Esophagus (tissue), 2 donors: ENCODE data around the gene IFFO2. TPM values are rescaled to one million over a fixed set of nuclear protein-coding genes. Genes with fewer than 3 reads are reported as not detected.

ENCODE experiments used
- H3K27ac ChIP-seq, 2 donors: one replicate each; pipeline ENCODE4 v1.5.1; 2013; ENCODE audit warnings: low read depth in 2 of 2, mild to moderate bottlenecking in 2 of 2, inconsistent platforms in 1 of 2, low read length in 1 of 2, moderate library complexity in 1 of 2
- H3K27me3 ChIP-seq, 2 donors: one replicate each; pipeline ENCODE4 v1.6.1; 2013; ENCODE audit warnings: low read length in 2 of 2, control low read depth in 1 of 2, mild to moderate bottlenecking in 1 of 2; ENCODE audit not compliant: insufficient read depth in 2 of 2, control insufficient read depth in 1 of 2
- H3K36me3 ChIP-seq, 2 donors: one replicate each; pipeline ENCODE4 v1.6.1; 2013; ENCODE audit warnings: low read length in 1 of 2; ENCODE audit not compliant: control insufficient read depth in 2 of 2, insufficient read depth in 2 of 2
- H3K4me1 ChIP-seq, 2 donors: one replicate each; pipeline ENCODE4 v1.6.1; 2013; ENCODE audit warnings: low read length in 1 of 2; ENCODE audit not compliant: control insufficient read depth in 2 of 2, insufficient read depth in 2 of 2
- H3K4me3 ChIP-seq, 2 donors: one replicate each; pipeline ENCODE4 v1.5.1; 2013; ENCODE audit warnings: low read length in 2 of 2, mild to moderate bottlenecking in 2 of 2, low read depth in 1 of 2, moderate library complexity in 1 of 2
- H3K9me3 ChIP-seq, 2 donors: one replicate each; pipeline ENCODE4 v1.6.1; 2013; ENCODE audit warnings: mild to moderate bottlenecking in 2 of 2, low read depth in 1 of 2, low read length in 1 of 2, moderate library complexity in 1 of 2; ENCODE audit not compliant: control insufficient read depth in 2 of 2, insufficient read depth in 1 of 2
- WGBS, 2 donors: extraction: QIAGEN DNeasy Blood & Tissue Kit; methylation state at CpG; one replicate each; pipeline ENCODE4 v1.1.7; 2013; 5-methylcytosine and 5-hydroxymethylcytosine counted together
- polyA plus RNA-seq, 2 donors: library from polyadenylated mRNA; stranded (reverse); fragments of 200-250 nt; gene quantifications; one replicate each; pipeline ENCODE4 v1.2.3, GENCODE V29; 2013
- donor health status: healthy with polysubstance abuse.
- donor health status: Bipolar disorder and iron deficiency.

The IFFO2 gene
- polyA plus RNA-seq, 2 donors: 28.7 to 51.9 TPM

- 67 to 72% methylated on average over 9 of the region's 9 CpGs for WGBS, 2 donors
Measured at GRCh38 chr1:18869847-18870594, 86.5 kb downstream of the IFFO2 start.

GRCh38 chr1:18868801-18869424 is 87.6 kb downstream of the IFFO2 start:
- H3K27me3 ChIP-seq: no peaks in the 10 kb centered on the region
- 67 to 69% methylated on average over 12 of the region's 12 CpGs for WGBS, 2 donors
- H3K9me3 ChIP-seq: no peaks in the 10 kb centered on the region
- H3K27ac ChIP-seq: no peak overlapping the region
- no peak overlapping the region for H3K4me3 ChIP-seq
- no peaks in the 10 kb centered on the region for H3K4me1 ChIP-seq
- H3K36me3 ChIP-seq: peaks cover 0 to 10% of the 10 kb centered on the region in 2 donors

More at GRCh38 chr1:18869847-18870594, 86.5 kb downstream of the IFFO2 start:
- Histone ChIP-seq H3K4me1 (peaks cover 0 to 2% of the 10 kb centered on the region in 2 donors), H3K27ac (no peak overlapping the region), H3K4me3 (no peak overlapping the region), H3K9me3 (no peaks in the 10 kb centered on the region), H3K36me3 (peaks cover 0 to 17% of the 10 kb centered on the region in 2 donors), H3K27me3 (no peaks in the 10 kb centered on the region)

DNA sequence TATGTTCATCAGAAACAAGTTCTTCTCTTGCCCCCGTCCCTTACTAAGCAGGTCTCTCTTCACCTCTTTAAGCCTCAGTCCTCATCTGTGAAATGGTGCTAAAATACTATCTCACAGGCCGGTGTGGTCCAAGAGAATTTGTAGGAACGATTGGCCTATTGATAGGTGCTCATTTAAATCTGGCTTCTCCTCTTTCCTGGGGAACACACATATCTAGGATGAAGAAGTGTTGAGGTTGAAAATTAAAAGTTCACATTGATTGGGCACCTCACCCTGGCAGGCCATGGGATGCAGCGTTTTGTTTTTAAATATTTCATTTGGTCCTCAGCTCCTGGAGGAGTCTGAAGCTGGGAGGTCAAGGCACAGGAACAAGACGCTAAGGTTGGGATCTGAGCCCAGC is 88.1 kb downstream of the IFFO2 start:
- Histone ChIP-seq H3K27me3 (no peaks in the 10 kb centered on the region), H3K36me3 (peaks cover 0 to 7% of the 10 kb centered on the region in 2 donors), H3K27ac (no peak overlapping the region), H3K4me3 (no peak overlapping the region), H3K9me3 (no peaks in the 10 kb centered on the region), H3K4me1 (no peaks in the 10 kb centered on the region)
- WGBS, 2 donors: 70 to 73% methylated on average over 5 of the region's 5 CpGs

DNA sequence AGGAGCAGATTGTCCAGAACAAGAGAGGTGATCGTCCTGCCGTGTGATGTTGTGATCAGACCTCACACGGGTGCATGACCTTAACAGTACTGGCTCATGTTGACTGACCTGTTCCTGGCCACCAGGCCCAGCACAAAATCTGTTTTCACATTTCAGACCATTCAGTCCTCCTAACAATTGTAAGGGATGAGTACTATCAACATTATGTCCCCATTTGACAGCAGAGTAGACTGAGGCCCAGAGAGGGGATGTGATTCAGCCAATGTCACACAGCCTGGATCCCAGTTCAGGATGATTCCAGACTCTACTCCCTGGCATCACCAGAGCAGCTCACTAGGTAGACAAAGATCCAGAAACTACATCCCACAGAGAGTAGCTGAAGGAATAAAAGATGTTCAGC is 89.6 kb downstream of the IFFO2 start:
- H3K27ac ChIP-seq: no peak overlapping the region
- 89 to 95% methylated on average over 3 of the region's 3 CpGs for WGBS, 2 donors

DNA sequence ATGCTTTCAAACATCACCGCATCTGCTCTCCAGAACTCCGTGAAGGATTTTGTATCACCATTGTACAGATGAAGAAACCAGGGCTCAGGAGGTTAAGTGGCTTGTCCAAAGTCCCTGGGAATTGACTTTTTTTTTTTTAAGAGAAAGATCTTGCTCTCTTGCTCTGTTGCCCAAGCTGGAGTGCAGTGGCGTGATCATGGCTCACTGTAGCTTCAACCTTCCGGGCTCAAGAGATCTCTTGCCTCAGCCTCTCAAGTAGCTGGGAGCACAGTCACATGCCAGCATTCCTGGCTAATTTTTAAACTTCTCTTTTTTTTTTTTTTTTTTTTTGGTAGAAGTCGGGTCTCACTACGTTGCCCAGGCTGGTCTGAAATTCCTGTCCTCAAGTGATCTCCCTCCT is 90.2 kb downstream of the IFFO2 start:
- Histone ChIP-seq H3K36me3 (no peaks in the 10 kb centered on the region), H3K4me1 (no peaks in the 10 kb centered on the region), H3K9me3 (no peaks in the 10 kb centered on the region), H3K27ac (no peak overlapping the region), H3K27me3 (no peaks in the 10 kb centered on the region), H3K4me3 (no peak overlapping the region)
- WGBS, 2 donors: 74 to 80% methylated on average over 6 of the region's 6 CpGs

More for the DNA sequence above, 89.6 kb downstream of the IFFO2 start:
- H3K27me3 ChIP-seq: no peaks in the 10 kb centered on the region
- H3K4me1 ChIP-seq: no peaks in the 10 kb centered on the region
- H3K4me3 ChIP-seq: no peak overlapping the region
- no peaks in the 10 kb centered on the region for H3K9me3 ChIP-seq
- H3K36me3 ChIP-seq: no peaks in the 10 kb centered on the region

- Histone ChIP-seq H3K27ac (no peak overlapping the region), H3K4me1 (no peaks in the 10 kb centered on the region), H3K9me3 (no peaks in the 10 kb centered on the region), H3K4me3 (no peak overlapping the region), H3K27me3 (no peaks in the 10 kb centered on the region), H3K36me3 (no peaks in the 10 kb centered on the region)
- WGBS, 2 donors: 80 to 82% methylated on average over 9 of the region's 9 CpGs
Measured at GRCh38 chr1:18865176-18865575, 91.3 kb downstream of the IFFO2 start.

DNA sequence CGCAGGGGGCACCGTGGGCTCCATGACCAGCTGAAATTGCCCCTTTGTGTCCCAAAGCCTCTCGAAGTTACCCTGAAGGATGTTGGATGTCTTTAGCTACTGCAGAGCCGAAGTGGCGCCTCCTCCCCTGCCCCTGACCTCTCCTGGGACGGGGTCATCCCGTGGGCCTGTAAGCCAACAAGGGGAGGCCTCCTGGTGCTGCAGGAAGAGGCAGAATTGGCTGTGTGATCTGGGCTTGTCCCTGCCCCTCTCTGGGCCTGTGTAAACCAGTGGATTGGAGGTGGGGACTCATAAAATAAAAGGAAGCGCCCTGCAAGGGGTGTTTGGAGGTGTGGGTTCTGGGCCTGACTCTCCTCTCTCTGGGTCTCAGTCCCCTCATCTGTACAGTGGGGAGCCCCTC is 94.9 kb downstream of the IFFO2 start:
- no peak overlapping the region for H3K4me3 ChIP-seq
- peaks cover 0 to 4% of the 10 kb centered on the region in 2 donors for H3K4me1 ChIP-seq
- H3K27me3 ChIP-seq: no peaks in the 10 kb centered on the region
- H3K27ac ChIP-seq: no peak overlapping the region
- WGBS, 2 donors: 74 to 76% methylated on average over 8 of the region's 8 CpGs
- H3K36me3 ChIP-seq: no peaks in the 10 kb centered on the region
- peaks cover 0 to 4% of the 10 kb centered on the region in 2 donors for H3K9me3 ChIP-seq

DNA sequence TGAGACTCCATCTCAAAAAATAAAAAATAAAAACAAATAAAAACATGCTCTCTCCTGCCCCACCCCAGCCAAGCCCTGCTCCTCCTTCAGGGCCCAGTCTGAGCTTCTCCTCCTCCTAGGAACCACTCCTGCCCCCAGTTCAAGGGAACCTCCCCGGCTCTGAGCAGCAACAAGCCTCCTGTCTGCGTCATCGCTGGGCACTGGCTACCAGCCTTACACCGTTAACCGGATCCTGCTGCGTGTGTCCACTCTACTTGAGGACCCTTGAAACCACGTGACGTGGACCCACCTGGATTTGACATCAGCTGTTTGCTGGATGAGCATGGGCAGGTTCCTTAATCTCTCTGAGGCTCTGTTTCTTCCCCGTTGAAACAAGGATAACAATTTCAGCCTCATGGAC is 95.4 kb downstream of the IFFO2 start:
- no peak overlapping the region for H3K4me3 ChIP-seq
- WGBS, 2 donors: 77 to 83% methylated on average over 9 of the region's 9 CpGs

GRCh38 chr1:18859560-18859959 is 96.9 kb downstream of the IFFO2 start, which contains the start of gene TAS1R2:
Gene TAS1R2, minus strand, starts transcription at chr1:18859660. Its CDS starts 0 bp downstream, at chr1:18859660.
- Histone ChIP-seq H3K27ac (no peak within 1 kb of the TSS), H3K27me3 (no peaks in the 10 kb centered on the region), H3K9me3 (peaks cover 0 to 4% of the 10 kb centered on the region in 2 donors), H3K4me1 (peaks cover 0 to 4% of the 10 kb centered on the region in 2 donors), H3K36me3 (no peaks in the 10 kb centered on the region), H3K4me3 (no peak within 1 kb of the TSS)
- 64 to 76% methylated on average over 4 of the region's 4 CpGs for WGBS, 2 donors

More for the DNA sequence above, 95.4 kb downstream of the IFFO2 start:
- no peak overlapping the region for H3K27ac ChIP-seq
- H3K27me3 ChIP-seq: no peaks in the 10 kb centered on the region
- peaks cover 0 to 4% of the 10 kb centered on the region in 2 donors for H3K9me3 ChIP-seq
- peaks cover 0 to 4% of the 10 kb centered on the region in 2 donors for H3K4me1 ChIP-seq
- no peaks in the 10 kb centered on the region for H3K36me3 ChIP-seq
